Stomach (tissue), 9 donors: ENCODE data around the gene COA5. TPM values are rescaled to one million over a fixed set of nuclear protein-coding genes. Genes with fewer than 3 reads are reported as not detected.

ENCODE experiments used
- DNase-seq, 2 donors: peaks; one replicate each; pipeline versions ENCODE4 v3.0.0 to v3.0.0-alpha.2; 2013 to 2019
- H3K27ac ChIP-seq, 5 donors: fragments of 200-600 bp in 4 of 5; sonication (generic) in 4 of 5; one replicate each; pipeline ENCODE4 v1.5.1; 2013 to 2019; ENCODE audit warnings: mild to moderate bottlenecking in 1 of 5, moderate library complexity in 1 of 5
- H3K27me3 ChIP-seq, 3 donors: fragments of 200-600 bp; sonication (generic); one replicate each; pipeline ENCODE4 v1.5.1; 2017 to 2019; ENCODE audit warnings: mixed run types in 1 of 3
- H3K36me3 ChIP-seq, 4 donors: fragments of 200-600 bp; sonication (generic); 1 replicate in 3 of 4; 2 replicates in 1 of 4; pipeline ENCODE4 v1.5.1; 2016 to 2019
- H3K4me1 ChIP-seq, 4 donors: fragments of 200-600 bp; sonication (generic); one replicate each; pipeline ENCODE4 v1.5.1; 2016 to 2019
- H3K4me3 ChIP-seq, 4 donors: fragments of 200-600 bp; sonication (generic) in 3 of 4; one replicate each; pipeline ENCODE4 v1.5.1; 2016 to 2019; ENCODE audit warnings: mild to moderate bottlenecking in 1 of 4
- H3K9me3 ChIP-seq, 4 donors: fragments of 200-600 bp; sonication (generic); one replicate each; pipeline ENCODE4 v1.5.1; 2016 to 2019
- CTCF ChIP-seq, 7 experiments: fragments of 450-650 bp in 4 of 7; fragments of 200-600 bp in 3 of 7; sonication (generic) in 3 of 7; IDR thresholded peaks; one replicate each; pipeline ENCODE4 v1.5.1; 2016 to 2019; ENCODE audit warnings: antibody characterized with exemption in 7 of 7, control low read depth in 2 of 7, mild to moderate bottlenecking in 1 of 7
- EP300 ChIP-seq: sonication (generic); formaldehyde crosslinking; IDR thresholded peaks from one replicate; pipeline ENCODE4 v1.6.1; 2017; ENCODE audit warnings: antibody characterized with exemption
- POLR2A ChIP-seq, 4 donors: fragments of 450-650 bp; IDR thresholded peaks; one replicate each; pipeline ENCODE4 v1.6.1; 2016; ENCODE audit warnings: antibody characterized with exemption in 4 of 4, control low read depth in 2 of 4, mild to moderate bottlenecking in 1 of 4, moderate library complexity in 1 of 4
- POLR2AphosphoS5 ChIP-seq, 3 donors: sonication (generic); formaldehyde crosslinking; IDR thresholded peaks; one replicate each; pipeline ENCODE4 v1.6.1; 2016; ENCODE audit warnings: antibody characterized with exemption in 3 of 3
- WGBS, 5 donors: extraction: QIAGEN DNeasy Blood & Tissue Kit in 3 of 5; methylation state at CpG; one replicate each; pipeline versions ENCODE4 v1.1.5 to v1.1.7; 2013 to 2018; 5-methylcytosine and 5-hydroxymethylcytosine counted together
- intact Hi-C: fragments of 100-400 bp; cut with DNase I; formaldehyde crosslinking; loops from one replicate; pipeline ENCODE4 v1.15.1; 2023; ENCODE audit warnings: low total_unique reads
- polyA plus RNA-seq, 3 donors: library from polyadenylated mRNA; stranded (reverse); fragments of 200-250 nt; gene quantifications; one replicate each; pipeline ENCODE4 v1.2.3, GENCODE V29; 2013
- total RNA-seq, 5 donors: library from RNA; depleted of rRNA; stranded (reverse); fragments of >200 nt; gene quantifications; one replicate each; pipeline versions ENCODE4 v1.1.0 to v1.2.3, GENCODE V29; 2014 to 2016
- donor health status: healthy with polysubstance abuse.
- donor health status: Bipolar disorder and iron deficiency.
- donor health status: healthy.

The COA5 gene
- total and polyA plus RNA-seq, 8 donors, result 1.2 to 60.6 (median 34.6) TPM

- no peaks in the 10 kb centered on the region for H3K4me1 ChIP-seq
- no peak for DNase-seq
- TF ChIP-seq CTCF (IDR thresholded peaks at IDR 0.05) (no peak), POLR2A (IDR thresholded peaks at IDR 0.05) (no peak), EP300 (no peak), POLR2AphosphoS5 (IDR thresholded peaks at IDR 0.05) (no peak)
- no peaks in the 10 kb centered on the region for H3K9me3 ChIP-seq
- intact Hi-C loops, result no loop called here
- H3K27ac ChIP-seq, result no peak overlapping the region
- WGBS, 5 donors, result 69 to 84% (median 81%) methylated on average over 10 of the region's 10 CpGs
- H3K4me3 ChIP-seq, result no peak overlapping the region
- no peaks in the 10 kb centered on the region for H3K27me3 ChIP-seq
- H3K36me3 ChIP-seq, result peaks cover 6 to 79% (median 73%) of the 10 kb centered on the region in 4 donors
Measured at GRCh38 chr2:98585386-98585785, 22.9 kb downstream of the COA5 start.

GRCh38 chr2:98583816-98584618, 24.3 kb downstream of the COA5 start:
- peaks cover 6 to 88% (median 82%) of the 10 kb centered on the region in 4 donors for H3K36me3 ChIP-seq
- H3K27ac ChIP-seq, result no peak overlapping the region
- no peak overlapping the region for H3K4me3 ChIP-seq
- H3K9me3 ChIP-seq, result no peaks in the 10 kb centered on the region
- intact Hi-C loops, result no loop called here
- TF ChIP-seq POLR2AphosphoS5 (IDR thresholded peaks at IDR 0.05) (peak in 1 of 3 donors; percentile 25), CTCF (IDR thresholded peaks at IDR 0.05) (no peak), EP300 (no peak), POLR2A (IDR thresholded peaks at IDR 0.05) (no peak)
- H3K27me3 ChIP-seq, result no peaks in the 10 kb centered on the region
- peak in 1 of 2 donors; percentile 81 for DNase-seq
- WGBS, 5 donors, result 45 to 65% (median 60%) methylated on average over 7 to 10 of the region's 10 CpGs
- H3K4me1 ChIP-seq, result no peaks in the 10 kb centered on the region

GRCh38 chr2:98583276-98583675, 25.0 kb downstream of the COA5 start:
- no peak for DNase-seq
- TF ChIP-seq POLR2AphosphoS5 (IDR thresholded peaks at IDR 0.05), result no peak
- TF ChIP-seq POLR2A (IDR thresholded peaks at IDR 0.05), result no peak
- TF ChIP-seq EP300, result no peak
- no peak for TF ChIP-seq CTCF (IDR thresholded peaks at IDR 0.05)
- no peaks in the 10 kb centered on the region for H3K4me1 ChIP-seq
- WGBS, 5 donors, result 83 to 94% (median 88%) methylated on average over 7 of the region's 7 CpGs
- no peak overlapping the region for H3K4me3 ChIP-seq
- H3K27me3 ChIP-seq, result no peaks in the 10 kb centered on the region
- intact Hi-C loops, result no loop called here
- H3K27ac ChIP-seq, result no peak overlapping the region
- H3K9me3 ChIP-seq, result no peaks in the 10 kb centered on the region
- peaks cover 7 to 94% (median 86%) of the 10 kb centered on the region in 4 donors for H3K36me3 ChIP-seq

GRCh38 chr2:98582523-98582922, 25.8 kb downstream of the COA5 start:
- Histone ChIP-seq H3K27ac (no peak overlapping the region), H3K4me3 (no peak overlapping the region), H3K4me1 (no peaks in the 10 kb centered on the region), H3K27me3 (no peaks in the 10 kb centered on the region), H3K9me3 (no peaks in the 10 kb centered on the region), H3K36me3 (peaks cover 12 to 94% (median 87%) of the 10 kb centered on the region in 4 donors)
- intact Hi-C loops, result no loop called here
- 89 to 98% (median 95%) methylated on average over 9 of the region's 9 CpGs for WGBS, 5 donors
- no peak for DNase-seq
- TF ChIP-seq EP300 (no peak), POLR2AphosphoS5 (IDR thresholded peaks at IDR 0.05) (no peak), POLR2A (IDR thresholded peaks at IDR 0.05) (no peak), CTCF (IDR thresholded peaks at IDR 0.05) (no peak)
